T-helper 2 cell (primary cell): Measurements from ENCODE around the gene P4HTM.
A peak's percentile ranks its signal among the peaks of the same experiment; 100 is the strongest.

ENCODE experiments used
- DNase-seq, 5 experiments: peaks; one replicate each; pipeline versions ENCODE4 v3.0.0 to v3.0.0-alpha.2; 2012 to 2022

P4HTM gene

DNA sequence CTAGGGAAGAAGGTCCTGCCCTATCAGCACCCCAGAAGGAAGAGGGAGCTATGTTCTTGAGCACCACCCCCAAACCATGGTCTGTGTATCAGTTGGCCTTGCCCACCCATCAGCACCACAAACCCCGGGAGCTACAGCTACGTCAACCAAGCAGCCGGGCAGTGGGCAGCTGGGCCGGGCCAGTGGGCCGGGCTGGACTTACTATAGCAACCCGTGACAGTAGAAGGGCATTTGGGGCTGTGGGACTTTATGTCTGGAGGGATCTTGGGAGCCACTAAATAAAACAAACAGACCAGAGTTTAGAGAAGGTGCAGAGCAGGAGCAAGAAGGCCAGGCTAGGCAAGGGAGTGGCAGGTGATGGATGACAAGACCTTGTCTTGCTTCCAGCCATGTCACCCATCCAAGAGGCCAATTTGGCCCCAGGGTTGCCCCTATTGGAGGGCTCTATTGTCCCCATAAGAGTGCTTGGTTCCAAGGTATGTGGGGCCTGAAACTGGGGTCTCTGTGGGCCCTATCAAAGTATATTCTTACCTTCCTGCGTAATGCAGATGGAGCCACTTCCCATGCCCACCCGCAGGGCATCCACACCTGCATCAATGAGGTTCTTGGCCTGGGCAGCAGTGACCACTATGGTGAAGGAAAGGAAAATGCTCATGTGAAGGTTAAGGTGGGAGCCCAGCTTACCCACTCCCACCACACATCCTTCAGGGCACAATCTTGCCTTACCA is 35.9 kb downstream of the P4HTM start:
- DNase-seq, result no peak

DNA sequence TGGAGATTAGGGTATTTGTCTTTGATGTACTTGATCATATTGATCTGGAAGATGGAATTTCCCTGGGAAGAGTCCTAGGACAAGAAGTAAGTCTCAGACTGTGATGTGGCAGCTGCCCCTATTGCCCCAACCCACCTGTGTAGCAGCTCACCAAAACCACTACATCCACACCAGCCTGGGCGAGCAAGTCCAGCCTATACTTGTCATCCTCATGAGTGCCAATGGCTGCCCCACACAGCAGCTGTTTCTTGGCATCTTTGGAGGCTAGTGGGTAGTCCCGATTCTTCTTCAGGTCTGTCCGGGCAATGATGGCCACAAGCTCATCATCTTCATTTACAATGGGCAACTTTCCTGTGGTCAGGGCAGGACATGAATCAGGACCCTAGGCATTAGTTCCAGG is 36.5 kb downstream of the P4HTM start:
- no peak for DNase-seq

DNA sequence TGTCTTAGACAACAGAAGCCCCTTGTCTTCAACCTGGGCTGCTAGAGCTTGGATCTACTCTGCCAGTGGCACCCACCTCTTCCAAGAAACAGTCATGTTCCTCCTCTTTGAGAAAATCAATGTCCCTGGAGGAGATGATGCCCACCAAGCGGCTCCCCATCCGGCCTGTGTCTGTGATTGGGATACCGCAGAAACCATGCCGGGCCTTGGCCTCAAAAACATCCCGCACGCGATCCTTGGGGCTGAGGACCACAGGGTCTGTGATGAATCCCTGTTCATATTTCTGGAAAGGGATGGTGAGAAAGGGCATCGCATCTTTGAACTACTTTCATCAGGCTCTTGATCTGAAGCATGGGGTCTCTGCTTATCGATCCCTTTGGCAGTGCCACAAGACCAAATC is 37.6 kb downstream of the P4HTM start:
- DNase-seq, result no peak

DNA sequence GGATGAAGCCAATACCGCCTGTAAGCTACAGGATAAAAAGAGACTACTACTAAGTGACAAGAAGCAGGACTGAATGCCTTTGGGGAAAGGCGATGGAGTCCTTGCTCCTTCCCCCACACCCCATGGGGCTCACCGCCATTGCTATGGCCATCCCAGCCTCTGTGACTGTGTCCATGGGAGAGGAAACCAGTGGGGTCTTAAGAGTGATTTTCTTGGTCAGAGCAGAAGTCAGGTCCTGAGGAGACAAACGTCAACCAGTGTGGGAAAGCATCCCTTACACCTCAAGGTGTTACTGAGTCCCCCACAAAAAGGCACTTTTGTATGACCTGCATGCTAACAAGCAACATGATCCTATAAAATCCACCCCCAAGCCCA is 38.2 kb downstream of the P4HTM start:
- no peak for DNase-seq

DNA sequence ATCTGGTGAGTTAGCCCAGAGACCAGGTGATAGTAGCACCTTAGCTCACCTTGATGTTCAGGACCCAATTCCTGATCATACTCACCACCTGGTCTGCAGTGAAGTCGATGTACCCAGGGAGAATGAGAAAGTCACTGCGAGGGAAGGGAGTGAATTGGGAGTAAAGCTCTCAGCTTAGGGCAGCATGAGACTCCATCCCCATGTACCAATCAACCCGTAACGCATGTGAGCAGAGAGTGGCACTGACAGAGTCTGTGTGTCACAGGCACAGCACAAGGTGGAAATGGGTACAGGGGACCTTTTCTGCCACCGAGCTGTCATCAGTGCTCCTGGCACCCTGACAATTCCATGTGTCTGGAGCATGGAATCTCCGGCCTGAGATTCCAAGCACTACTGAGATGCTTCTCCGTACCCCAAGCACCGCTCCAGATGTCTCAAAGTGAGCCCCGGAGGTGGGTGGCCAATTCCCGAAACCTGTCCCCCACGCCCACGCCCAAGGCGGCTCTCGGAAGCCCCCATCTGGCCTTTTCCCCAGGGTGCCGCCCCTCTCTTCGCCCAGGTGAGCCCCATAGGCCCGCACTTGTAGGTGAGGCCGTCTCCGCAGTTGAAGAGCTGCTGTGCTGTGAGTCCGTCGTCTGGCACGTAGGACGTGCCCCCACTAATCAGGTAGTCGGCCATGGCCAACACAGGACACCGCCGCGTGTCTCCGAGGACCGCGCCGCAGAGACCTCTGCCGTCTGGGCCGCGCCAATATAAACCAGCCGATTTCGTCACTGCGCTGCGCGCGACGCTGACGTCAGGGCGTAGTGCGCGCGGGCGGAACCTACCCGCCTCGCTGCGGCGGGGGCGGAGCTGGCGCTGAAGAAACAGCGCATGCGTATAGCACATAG is 38.9 kb downstream of the P4HTM start, which contains the start of gene IMPDH2:
IMPDH2 (minus strand) TSS at position 726 of the 890 bp plus-strand sequence; CDS start at position 678, 48 bp downstream.
- DNase-seq, result peak; percentile 85 to 94 (median 90)

DNA sequence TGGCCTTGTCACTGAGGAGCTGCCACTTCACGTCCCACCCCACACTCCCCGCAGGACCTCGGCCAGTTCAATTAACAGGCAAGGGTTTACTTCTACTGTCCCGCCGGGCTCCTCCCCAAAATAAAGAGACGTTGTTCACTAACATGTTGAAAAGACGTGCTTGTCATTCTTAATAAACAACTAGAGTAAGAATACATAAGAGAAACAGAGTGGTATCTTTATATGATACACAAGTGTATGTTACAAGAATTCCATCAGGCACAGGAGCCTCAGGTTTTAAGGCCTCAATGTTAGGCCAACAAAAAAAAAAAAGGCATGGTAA is 39.5 kb downstream of the P4HTM start:
- no peak for DNase-seq

DNA sequence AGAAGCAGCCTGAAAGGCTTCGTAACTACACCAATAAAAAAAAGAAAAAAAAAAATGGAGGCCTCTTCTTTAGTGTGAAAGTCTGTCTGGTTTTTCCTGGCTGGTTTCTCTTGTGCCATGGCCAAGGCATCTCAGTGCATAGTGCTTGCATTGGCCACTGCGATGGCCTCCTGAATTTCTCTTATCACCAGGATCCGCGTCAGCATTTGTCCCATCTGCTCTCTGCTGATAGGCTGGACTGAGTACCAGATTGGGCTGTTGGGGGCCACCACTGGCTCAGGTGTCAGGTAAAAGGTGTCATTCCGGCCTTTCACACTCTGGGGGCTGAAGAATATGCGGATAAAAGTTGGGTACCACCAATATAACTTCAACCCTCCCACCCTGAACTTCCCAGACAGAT is 40.3 kb downstream of the P4HTM start:
- no peak for DNase-seq

DNA sequence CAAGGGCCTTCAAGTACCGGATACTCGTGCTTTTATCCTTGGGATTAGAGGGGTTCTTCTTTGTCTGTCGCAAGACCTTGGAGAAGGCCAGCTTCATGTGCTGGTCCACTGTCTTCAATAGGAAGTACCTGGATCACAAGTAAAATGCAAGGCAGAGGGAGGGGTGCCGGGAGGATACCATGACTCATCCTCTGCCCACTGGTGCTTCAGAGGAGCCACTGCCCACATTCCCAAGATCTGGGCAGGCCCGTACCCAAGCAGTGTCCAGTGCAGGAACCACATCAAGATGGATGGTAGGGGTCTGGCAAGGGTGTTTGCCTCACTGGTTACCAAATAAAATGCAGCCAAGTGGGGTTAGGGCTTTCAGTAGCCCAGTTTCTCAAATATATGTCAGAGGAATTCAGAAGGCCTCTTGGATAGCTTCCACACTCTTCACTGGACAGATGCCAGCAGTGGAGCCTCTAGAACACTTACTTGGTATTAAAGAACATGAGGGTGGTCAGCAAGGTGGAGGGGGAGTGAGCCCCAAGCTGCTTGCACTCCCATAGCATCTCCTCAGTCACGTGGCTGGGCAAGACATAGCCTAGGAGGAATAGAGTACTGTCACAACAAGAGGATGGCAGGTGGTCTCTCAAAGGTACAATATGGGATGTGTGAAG is 42.7 kb downstream of the P4HTM start:
- DNase-seq, result no peak

DNA sequence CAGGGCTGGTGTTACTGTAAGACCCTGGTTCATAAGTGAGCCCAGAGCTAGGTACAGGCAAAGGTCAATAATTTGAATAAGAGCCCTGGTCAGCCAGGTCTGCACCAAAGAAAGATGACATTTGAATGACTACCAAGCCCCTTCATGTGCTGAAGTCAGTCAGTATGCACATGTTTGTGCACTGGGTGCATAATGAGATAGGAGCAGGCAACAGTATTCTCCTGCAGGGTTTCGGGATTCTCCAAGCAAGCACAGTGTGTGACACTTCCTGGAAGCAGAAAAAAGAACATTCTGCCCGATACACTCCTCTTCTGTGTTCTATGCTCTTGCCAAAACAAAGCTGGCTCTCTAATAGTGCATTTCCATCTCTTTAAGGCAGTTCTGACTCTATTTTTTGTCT is 44.6 kb downstream of the P4HTM start:
- no peak for DNase-seq

DNA sequence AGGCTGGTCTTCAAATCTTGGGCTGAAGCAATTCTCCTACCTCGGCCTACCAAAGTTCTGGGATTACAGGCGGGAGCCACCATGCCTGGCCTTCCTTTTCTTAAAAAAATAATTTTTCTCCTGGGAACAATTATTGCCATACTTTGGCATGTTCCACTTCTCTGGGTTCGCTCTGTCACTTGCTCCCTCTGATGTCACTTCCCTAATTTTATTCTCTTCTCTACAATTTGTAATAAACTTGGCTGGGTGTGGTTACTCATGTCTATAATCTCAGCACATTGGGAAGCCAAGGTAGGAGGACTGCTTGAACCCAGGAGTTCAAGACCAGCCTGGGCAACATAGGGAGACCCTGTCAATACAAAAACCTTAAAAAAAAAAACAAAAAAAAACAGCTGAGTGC is 45.2 kb downstream of the P4HTM start:
- DNase-seq, result no peak

DNA sequence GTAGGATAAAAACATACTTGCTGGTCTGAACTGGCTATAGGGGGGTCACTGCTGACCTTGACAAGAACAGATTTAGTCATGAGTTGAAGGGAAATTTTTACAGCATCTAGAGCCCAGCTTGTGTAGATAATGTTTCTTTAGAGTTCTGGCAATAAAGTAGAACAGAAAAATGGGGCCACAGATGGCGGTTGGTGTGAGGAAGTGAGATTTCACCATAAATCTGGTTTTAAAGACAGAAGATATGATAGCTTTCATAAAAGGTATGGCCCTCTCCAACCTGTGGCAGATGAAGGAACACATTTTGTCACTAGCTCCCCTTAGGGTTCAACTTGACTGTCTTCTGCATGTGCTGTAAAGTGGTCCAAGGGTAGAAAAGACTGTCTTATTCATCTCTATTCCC is 63.5 kb downstream of the P4HTM start:
- no peak for DNase-seq

DNA sequence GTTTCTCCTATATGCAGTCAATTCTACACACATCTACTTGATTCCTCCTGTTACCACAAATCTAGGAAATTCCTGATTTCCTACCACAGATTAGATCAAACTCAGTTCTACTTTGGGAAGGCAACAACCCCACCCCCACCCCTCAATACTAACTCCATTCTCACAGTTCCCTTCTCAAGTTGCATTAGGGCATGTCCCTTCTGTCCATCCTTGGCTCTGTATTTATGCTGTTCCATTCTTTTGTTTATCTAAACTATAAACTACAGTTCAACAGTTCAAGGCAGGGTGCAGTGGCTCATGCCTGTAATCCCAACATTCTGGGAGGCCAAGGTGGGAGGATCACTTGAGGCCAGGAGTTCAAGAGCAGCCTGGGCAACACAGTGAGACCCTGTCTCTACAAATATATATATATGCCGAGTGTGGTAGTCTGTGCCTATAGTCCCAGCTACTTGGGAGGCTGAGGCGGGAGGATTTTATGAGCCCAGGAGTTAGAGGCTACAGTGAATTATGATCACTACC is 64.4 kb downstream of the P4HTM start:
- DNase-seq, result no peak
